Activated CD4-positive, alpha-beta memory T cell treated with anti-CD3 and anti-CD28 coated beads for 36 hours (primary cell): ENCODE data around the gene PLCL2. TPM values are rescaled to one million over a fixed set of nuclear protein-coding genes. Genes with fewer than 3 reads are reported as not detected.

ENCODE experiments used
- CTCF ChIA-PET: fragments of 350-600 bp; sonication (Branson Sonifier 250); formaldehyde crosslinking; loops from one replicate; lab custom pipeline; 2021; ENCODE audit warnings: antibody characterized with exemption, inconsistent platforms; lab: Charles Lee
- POLR2A ChIA-PET: fragments of 350-600 bp; sonication (Branson Sonifier 250); formaldehyde crosslinking; loops from one replicate; lab custom pipeline; 2021; ENCODE audit warnings: antibody characterized with exemption; lab: Charles Lee
- DNase-seq: peaks from one replicate; pipeline ENCODE4 v3.0.0-alpha.2; 2020
- H3K27ac Mint-ChIP-seq: one replicate; pipeline ENCODE4 v1.8.0; 2021; ENCODE audit warnings: mixed read lengths
- H3K27me3 Mint-ChIP-seq: one replicate; pipeline ENCODE4 v1.8.0; 2021; ENCODE audit warnings: mixed read lengths
- H3K36me3 Mint-ChIP-seq: one replicate; pipeline ENCODE4 v1.8.0; 2021; ENCODE audit warnings: mixed read lengths
- H3K4me1 Mint-ChIP-seq: one replicate; pipeline ENCODE4 v1.8.0; 2021; ENCODE audit warnings: low read depth, mixed read lengths
- H3K4me3 Mint-ChIP-seq: one replicate; pipeline ENCODE4 v1.8.0; 2021; ENCODE audit warnings: mild to moderate bottlenecking, mixed read lengths
- H3K9me3 Mint-ChIP-seq: one replicate; pipeline ENCODE4 v1.8.0; 2021; ENCODE audit warnings: mixed read lengths
- intact Hi-C: fragments of 100-400 bp; cut with micrococcal nuclease; formaldehyde crosslinking; loops from one replicate; pipeline ENCODE4 v1.15.1; 2023
- total RNA-seq, 2 experiments: library from RNA; stranded (reverse); gene quantifications; one replicate each; pipeline ENCODE4 v1.2.3, GENCODE V29; 2021

PLCL2 gene
- total RNA-seq, 2 experiments from 2014 or later, result 16.7 to 17.1 TPM

GRCh38 chr3:17054301-17054981 lies 169.7 kb downstream of the PLCL2 start:
- peak overlapping the region; percentile 31 for H3K27ac Mint-ChIP-seq
- H3K36me3 Mint-ChIP-seq, result peaks cover 34% of the 10 kb centered on the region
- POLR2A ChIA-PET, result no interaction called here

GRCh38 chr3:17054982-17055343 lies 170.2 kb downstream of the PLCL2 start:
- Mint-ChIP-seq H3K4me1 (peaks cover 22% of the 10 kb centered on the region), H3K4me3 (no peak overlapping the region), H3K36me3 (peaks cover 31% of the 10 kb centered on the region)

More at GRCh38 chr3:17054301-17054981, 169.7 kb downstream of the PLCL2 start:
- Mint-ChIP-seq H3K9me3 (peaks cover 21% of the 10 kb centered on the region), H3K4me3 (no peak overlapping the region), H3K4me1 (peaks cover 22% of the 10 kb centered on the region), H3K27me3 (no peaks in the 10 kb centered on the region)
- intact Hi-C loops, result no loop called here
- CTCF ChIA-PET, result no interaction called here
- DNase-seq, result no peak

GRCh38 chr3:17055374-17056276 lies 170.9 kb downstream of the PLCL2 start:
- peak overlapping the region; percentile 25 for H3K27ac Mint-ChIP-seq
- no peak for DNase-seq
- H3K4me1 Mint-ChIP-seq, result peaks cover 22% of the 10 kb centered on the region
- peaks cover 18% of the 10 kb centered on the region for H3K9me3 Mint-ChIP-seq
- intact Hi-C loops, result no loop called here
- no peak overlapping the region for H3K4me3 Mint-ChIP-seq
- ChIA-PET POLR2A (no interaction called here), CTCF (interaction anchor here (1.5 kb wide), 1 partner anchor 227 kb away, joined by 4 read pairs; no protein-coding TSS in a partner anchor)
- no peaks in the 10 kb centered on the region for H3K27me3 Mint-ChIP-seq
- peaks cover 30% of the 10 kb centered on the region for H3K36me3 Mint-ChIP-seq

More at GRCh38 chr3:17054982-17055343, 170.2 kb downstream of the PLCL2 start:
- DNase-seq, result no peak
- H3K27me3 Mint-ChIP-seq, result no peaks in the 10 kb centered on the region
- intact Hi-C loops, result no loop called here
- CTCF ChIA-PET, result no interaction called here
- H3K27ac Mint-ChIP-seq, result no peak overlapping the region
- H3K9me3 Mint-ChIP-seq, result peaks cover 21% of the 10 kb centered on the region
- POLR2A ChIA-PET, result no interaction called here

- DNase-seq, result no peak
- intact Hi-C loops, result no loop called here
- Mint-ChIP-seq H3K4me1 (peaks cover 22% of the 10 kb centered on the region), H3K4me3 (no peak overlapping the region), H3K36me3 (peaks cover 27% of the 10 kb centered on the region), H3K27me3 (no peaks in the 10 kb centered on the region), H3K9me3 (peaks cover 16% of the 10 kb centered on the region), H3K27ac (peak overlapping the region; percentile 8)
- CTCF ChIA-PET, result no interaction called here
- POLR2A ChIA-PET, result no interaction called here
Observed at GRCh38 chr3:17057321-17057720, 172.6 kb downstream of the PLCL2 start.

- intact Hi-C loops, result no loop called here
- H3K4me1 Mint-ChIP-seq, result peaks cover 15% of the 10 kb centered on the region
- no peaks in the 10 kb centered on the region for H3K27me3 Mint-ChIP-seq
- H3K9me3 Mint-ChIP-seq, result peaks cover 3% of the 10 kb centered on the region
- no peak overlapping the region for H3K4me3 Mint-ChIP-seq
- ChIA-PET POLR2A (no interaction called here), CTCF (no interaction called here)
- H3K27ac Mint-ChIP-seq, result no peak overlapping the region
- DNase-seq, result no peak
- H3K36me3 Mint-ChIP-seq, result peaks cover 17% of the 10 kb centered on the region
Observed at GRCh38 chr3:17059989-17060550, 175.3 kb downstream of the PLCL2 start.

GRCh38 chr3:17061005-17061404 lies 176.2 kb downstream of the PLCL2 start:
- CTCF ChIA-PET, result no interaction called here
- Mint-ChIP-seq H3K27ac (no peak overlapping the region), H3K4me3 (no peak overlapping the region), H3K36me3 (peaks cover 17% of the 10 kb centered on the region), H3K27me3 (no peaks in the 10 kb centered on the region), H3K9me3 (peaks cover 3% of the 10 kb centered on the region), H3K4me1 (peaks cover 6% of the 10 kb centered on the region)
- intact Hi-C loops, result no loop called here
- no peak for DNase-seq
- POLR2A ChIA-PET, result no interaction called here

GRCh38 chr3:17062736-17063135 lies 178.0 kb downstream of the PLCL2 start:
- Mint-ChIP-seq H3K27ac (no peak overlapping the region), H3K4me1 (peaks cover 5% of the 10 kb centered on the region), H3K4me3 (no peak overlapping the region), H3K9me3 (peaks cover 3% of the 10 kb centered on the region), H3K27me3 (no peaks in the 10 kb centered on the region), H3K36me3 (peaks cover 15% of the 10 kb centered on the region)
- POLR2A ChIA-PET, result no interaction called here
- intact Hi-C loops, result no loop called here
- no peak for DNase-seq
- CTCF ChIA-PET, result no interaction called here

- Mint-ChIP-seq H3K4me3 (no peak overlapping the region), H3K27me3 (no peaks in the 10 kb centered on the region), H3K27ac (no peak overlapping the region), H3K9me3 (peaks cover 3% of the 10 kb centered on the region), H3K4me1 (peaks cover 5% of the 10 kb centered on the region), H3K36me3 (peaks cover 20% of the 10 kb centered on the region)
- intact Hi-C loops, result no loop called here
- ChIA-PET CTCF (no interaction called here), POLR2A (no interaction called here)
- DNase-seq, result no peak
Observed at GRCh38 chr3:17063596-17063995, 178.8 kb downstream of the PLCL2 start.

- Mint-ChIP-seq H3K27me3 (no peaks in the 10 kb centered on the region), H3K4me3 (no peak overlapping the region), H3K27ac (no peak overlapping the region), H3K4me1 (peaks cover 7% of the 10 kb centered on the region), H3K9me3 (peaks cover 3% of the 10 kb centered on the region), H3K36me3 (peaks cover 31% of the 10 kb centered on the region)
- intact Hi-C loops, result no loop called here
- ChIA-PET CTCF (no interaction called here), POLR2A (no interaction called here)
- DNase-seq, result no peak
Observed at GRCh38 chr3:17065315-17065714, 180.6 kb downstream of the PLCL2 start.

- peaks cover 3% of the 10 kb centered on the region for H3K9me3 Mint-ChIP-seq
- no peak overlapping the region for H3K4me3 Mint-ChIP-seq
- H3K36me3 Mint-ChIP-seq, result peaks cover 34% of the 10 kb centered on the region
- H3K27ac Mint-ChIP-seq, result no peak overlapping the region
- H3K27me3 Mint-ChIP-seq, result no peaks in the 10 kb centered on the region
- CTCF ChIA-PET, result no interaction called here
- POLR2A ChIA-PET, result no interaction called here
- DNase-seq, result no peak
- peaks cover 12% of the 10 kb centered on the region for H3K4me1 Mint-ChIP-seq
- intact Hi-C loops, result no loop called here
Observed at GRCh38 chr3:17065881-17066280, 181.1 kb downstream of the PLCL2 start.

GRCh38 chr3:17069754-17070153 lies 185.0 kb downstream of the PLCL2 start:
- H3K27ac Mint-ChIP-seq, result no peak overlapping the region
- peaks cover 25% of the 10 kb centered on the region for H3K4me1 Mint-ChIP-seq
- no peaks in the 10 kb centered on the region for H3K27me3 Mint-ChIP-seq
- DNase-seq, result no peak
- ChIA-PET CTCF (no interaction called here), POLR2A (no interaction called here)
- no peaks in the 10 kb centered on the region for H3K9me3 Mint-ChIP-seq
- H3K4me3 Mint-ChIP-seq, result no peak overlapping the region
- H3K36me3 Mint-ChIP-seq, result peaks cover 27% of the 10 kb centered on the region
- intact Hi-C loops, result loop anchor here (5.0 kb wide), 1 partner anchor 37 kb away; no protein-coding TSS in a partner anchor
